Astrocyte (in vitro differentiated cells and primary cell): ENCODE data around the gene VWCE. TPM values are rescaled to one million over a fixed set of nuclear protein-coding genes. Genes with fewer than 3 reads are reported as not detected.

Source experiments
- DNase-seq: peaks from one replicate; pipeline ENCODE4 v3.0.0-alpha.2; 2010; ENCODE audit warnings: low read depth
- FAIRE-seq: peaks from 2 replicates; lab custom pipeline; 2011; peaks lifted over from hg19 to GRCh38; lab: Jason Lieb, UNC
- H2AFZ ChIP-seq: 2 replicates; pipeline ENCODE4 v1.6.0; 2012; ENCODE audit warnings: low read depth, low read length, inconsistent platforms
- H3K27ac ChIP-seq: 2 replicates; pipeline ENCODE4 v1.5.1; 2011; ENCODE audit warnings: low read depth, low read length, inconsistent platforms
- H3K27me3 ChIP-seq: 2 replicates; pipeline ENCODE4 v1.6.0; 2011; ENCODE audit warnings: low read length, inconsistent platforms; ENCODE audit not compliant: insufficient read depth
- H3K36me3 ChIP-seq: 2 replicates; pipeline ENCODE4 v1.5.1; 2011; ENCODE audit warnings: low read length, inconsistent platforms; ENCODE audit not compliant: insufficient read depth
- H3K4me1 ChIP-seq: 2 replicates; pipeline ENCODE4 v1.5.1; 2011; ENCODE audit warnings: low read length, inconsistent platforms; ENCODE audit not compliant: insufficient read depth
- H3K4me2 ChIP-seq: 2 replicates; pipeline ENCODE4 v1.6.0; 2012; ENCODE audit warnings: low read length, inconsistent platforms
- H3K4me3 ChIP-seq: 2 replicates; pipeline ENCODE4 v1.5.1; 2011; ENCODE audit warnings: low read depth, mild to moderate bottlenecking, low read length, inconsistent platforms; ENCODE audit not compliant: insufficient read depth
- H3K79me2 ChIP-seq: 2 replicates; pipeline ENCODE4 v1.6.0; 2012; ENCODE audit warnings: mild to moderate bottlenecking, low read length, inconsistent platforms; ENCODE audit not compliant: insufficient read depth
- H3K9ac ChIP-seq: 2 replicates; pipeline ENCODE4 v1.6.0; 2012; ENCODE audit warnings: mild to moderate bottlenecking, low read length, inconsistent platforms
- H3K9me3 ChIP-seq: 2 replicates; pipeline ENCODE4 v1.5.1; 2012; ENCODE audit warnings: low read depth, mild to moderate bottlenecking, low read length, inconsistent platforms; ENCODE audit not compliant: insufficient read depth
- H4K20me1 ChIP-seq: 2 replicates; pipeline ENCODE4 v1.6.0; 2012; ENCODE audit warnings: low read length, inconsistent platforms; ENCODE audit not compliant: insufficient read depth
- H3K27ac Mint-ChIP-seq: one replicate; pipeline ENCODE4 v1.8.0; 2021; ENCODE audit warnings: mild to moderate bottlenecking, mixed read lengths; ENCODE audit not compliant: unreplicated experiment
- H3K27me3 Mint-ChIP-seq: one replicate; pipeline ENCODE4 v1.8.0; 2021; ENCODE audit warnings: low read depth, mixed read lengths; ENCODE audit not compliant: unreplicated experiment
- H3K36me3 Mint-ChIP-seq: one replicate; pipeline ENCODE4 v1.8.0; 2021; ENCODE audit warnings: low read depth, mixed read lengths; ENCODE audit not compliant: unreplicated experiment
- H3K4me1 Mint-ChIP-seq: one replicate; pipeline ENCODE4 v1.8.0; 2021; ENCODE audit warnings: low read depth, mixed read lengths; ENCODE audit not compliant: unreplicated experiment
- H3K4me3 Mint-ChIP-seq: one replicate; pipeline ENCODE4 v1.8.0; 2021; ENCODE audit warnings: mild to moderate bottlenecking, moderate library complexity, mixed read lengths; ENCODE audit not compliant: unreplicated experiment
- H3K9me3 Mint-ChIP-seq: one replicate; pipeline ENCODE4 v1.8.0; 2021; ENCODE audit warnings: mild to moderate bottlenecking, mixed read lengths; ENCODE audit not compliant: unreplicated experiment
- CTCF ChIP-seq: IDR thresholded peaks from 2 replicates; pipeline ENCODE4 v1.5.1; 2011; ENCODE audit warnings: low read depth, mild to moderate bottlenecking, inconsistent platforms, low read length, moderate library complexity; ENCODE audit not compliant: insufficient read depth
- EZH2 ChIP-seq: IDR thresholded peaks from 2 replicates; pipeline ENCODE4 v1.6.1; 2012; ENCODE audit warnings: mild to moderate bottlenecking, low read length, inconsistent platforms; ENCODE audit not compliant: insufficient read depth
- total RNA-seq: library from RNA; stranded (reverse); gene quantifications from 2 replicates; pipeline ENCODE4 v1.2.1, GENCODE V29; 2021

VWCE gene
- total RNA-seq, 1 donor from 2014 or later: 17.7 TPM

DNA sequence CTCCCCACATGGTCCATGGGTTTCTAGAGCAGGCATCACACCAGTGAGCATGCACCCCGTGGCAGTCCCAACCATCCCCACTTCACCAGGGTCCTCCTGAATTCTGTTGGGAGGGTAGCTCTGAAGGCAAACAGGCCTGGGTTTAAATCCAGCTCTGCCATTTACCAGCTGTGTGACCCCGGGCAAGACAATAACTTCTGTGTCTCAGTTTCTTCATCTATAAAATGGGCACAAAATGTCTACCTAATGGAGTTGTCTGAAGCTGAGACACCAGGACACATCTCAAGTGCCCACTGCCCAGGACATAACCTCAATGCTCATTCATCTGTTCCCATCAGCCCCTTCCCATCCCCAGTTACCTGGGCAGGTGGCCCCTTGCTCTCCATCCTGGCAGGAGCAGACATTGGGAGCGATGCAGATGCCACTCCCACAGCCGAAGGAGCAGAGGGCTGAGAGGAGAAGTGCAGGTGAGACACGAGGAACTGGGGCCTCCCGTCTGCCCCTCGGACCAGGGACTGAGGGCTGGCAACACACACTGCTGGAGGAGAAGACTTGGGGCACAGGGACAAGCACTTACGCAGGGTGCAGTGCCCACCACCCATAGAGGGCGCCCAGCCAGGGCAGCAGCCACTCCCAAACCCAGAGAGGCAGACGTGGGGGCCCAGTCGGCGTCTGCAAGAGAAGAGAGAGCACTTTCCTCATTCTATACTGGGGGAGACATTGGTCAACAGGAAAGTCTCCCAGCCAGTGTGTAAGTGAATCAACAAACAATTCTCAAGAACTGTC is 4.0 kb downstream of the VWCE start:
- no peak for TF ChIP-seq EZH2
- Histone ChIP-seq H3K36me3 (no peaks in the 10 kb centered on the region), H3K4me1 (peaks cover 23% of the 10 kb centered on the region), H3K4me2 (no peak overlapping the region), H2AFZ (no peak overlapping the region), H3K79me2 (no peaks in the 10 kb centered on the region), H3K9me3 (no peaks in the 10 kb centered on the region), H3K27ac (no peak overlapping the region), H3K27me3 (peaks cover 27% of the 10 kb centered on the region), H3K9ac (no peak overlapping the region), H3K4me3 (no peak overlapping the region), H4K20me1 (peaks cover 29% of the 10 kb centered on the region)
- FAIRE-seq (no peak), DNase-seq (no peak)
- peaks cover 14% of the 10 kb centered on the region for H3K36me3 Mint-ChIP-seq
- H3K27me3 Mint-ChIP-seq: peaks cover 11% of the 10 kb centered on the region
- H3K4me1 Mint-ChIP-seq: peaks cover 11% of the 10 kb centered on the region
- peaks cover 3% of the 10 kb centered on the region for H3K9me3 Mint-ChIP-seq
- no peak overlapping the region for H3K27ac Mint-ChIP-seq
- H3K4me3 Mint-ChIP-seq: no peak overlapping the region

- H3K9me3 Mint-ChIP-seq: peaks cover 3% of the 10 kb centered on the region
- H3K4me3 Mint-ChIP-seq: no peak overlapping the region
- Histone ChIP-seq H3K27ac (no peak overlapping the region), H3K4me2 (no peak overlapping the region), H3K36me3 (no peaks in the 10 kb centered on the region), H3K4me3 (no peak overlapping the region), H4K20me1 (peaks cover 11% of the 10 kb centered on the region), H3K4me1 (no peaks in the 10 kb centered on the region), H3K79me2 (no peaks in the 10 kb centered on the region), H2AFZ (no peak overlapping the region), H3K9ac (no peak overlapping the region), H3K27me3 (peaks cover 11% of the 10 kb centered on the region), H3K9me3 (no peaks in the 10 kb centered on the region)
- H3K36me3 Mint-ChIP-seq: peaks cover 36% of the 10 kb centered on the region
- H3K27ac Mint-ChIP-seq: no peak overlapping the region
- TF ChIP-seq CTCF (no peak), EZH2 (no peak)
- no peak for DNase-seq
- H3K27me3 Mint-ChIP-seq: peaks cover 13% of the 10 kb centered on the region
- H3K4me1 Mint-ChIP-seq: no peaks in the 10 kb centered on the region
- FAIRE-seq: no peak
Measured at GRCh38 chr11:61287338-61287977, 7.7 kb downstream of the VWCE start.

DNA sequence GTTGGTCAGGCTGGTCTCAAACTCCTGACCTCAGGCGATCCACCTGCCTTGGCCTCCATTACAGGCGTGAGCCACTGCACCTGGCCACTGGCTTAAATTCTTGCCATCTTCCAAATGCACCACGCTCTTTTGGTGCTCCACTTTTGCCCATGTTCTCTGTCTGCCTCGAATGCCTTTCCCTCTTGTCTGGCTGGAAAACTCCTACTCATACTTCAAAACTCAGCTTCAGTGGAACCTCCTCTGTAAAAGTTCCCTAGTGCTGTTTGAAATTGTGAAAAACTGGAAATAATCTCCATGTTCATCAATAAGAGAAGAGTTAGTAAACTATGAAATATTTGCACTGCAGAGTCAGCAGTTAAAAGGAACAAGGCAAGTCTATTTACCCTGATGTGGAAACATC is 11.5 kb downstream of the VWCE start:
- H3K27ac ChIP-seq: no peak overlapping the region
- H3K9ac ChIP-seq: no peak overlapping the region
- no peaks in the 10 kb centered on the region for H3K36me3 ChIP-seq
- no peak overlapping the region for H3K4me3 ChIP-seq
- TF ChIP-seq EZH2: no peak
- no peak for TF ChIP-seq CTCF
- H3K4me1 ChIP-seq: no peaks in the 10 kb centered on the region
- peaks cover 7% of the 10 kb centered on the region for H3K9me3 Mint-ChIP-seq
- no peak overlapping the region for H3K4me2 ChIP-seq
- H4K20me1 ChIP-seq: peaks cover 8% of the 10 kb centered on the region
- peaks cover 11% of the 10 kb centered on the region for H3K27me3 ChIP-seq
- DNase-seq: no peak
- no peaks in the 10 kb centered on the region for H3K79me2 ChIP-seq
- peaks cover 47% of the 10 kb centered on the region for H3K36me3 Mint-ChIP-seq
- no peaks in the 10 kb centered on the region for H3K9me3 ChIP-seq
- no peaks in the 10 kb centered on the region for H3K4me1 Mint-ChIP-seq
- H3K27ac Mint-ChIP-seq: no peak overlapping the region
- no peak overlapping the region for H2AFZ ChIP-seq
- no peak overlapping the region for H3K4me3 Mint-ChIP-seq
- H3K27me3 Mint-ChIP-seq: peaks cover 15% of the 10 kb centered on the region
- no peak for FAIRE-seq
